HG02973 (cell line): ENCODE data around the gene GAGE12H.
"Not testable (repeated sequence)": the region's sequence is repeated elsewhere in the genome, so short reads cannot be mapped to it uniquely, and the experiment has no call there.

ENCODE experiments used
- ATAC-seq: cut with Tn5 transposase; IDR thresholded peaks from one replicate; pipeline ENCODE4 v1.9.1; 2021; ENCODE audit warnings: moderate library complexity; ENCODE audit not compliant: unreplicated experiment

The GAGE12H gene, protein sequence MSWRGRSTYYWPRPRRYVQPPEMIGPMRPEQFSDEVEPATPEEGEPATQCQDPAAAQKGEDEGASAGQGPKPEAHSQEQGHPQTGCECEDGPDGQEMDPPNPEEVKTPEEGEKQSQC

DNA sequence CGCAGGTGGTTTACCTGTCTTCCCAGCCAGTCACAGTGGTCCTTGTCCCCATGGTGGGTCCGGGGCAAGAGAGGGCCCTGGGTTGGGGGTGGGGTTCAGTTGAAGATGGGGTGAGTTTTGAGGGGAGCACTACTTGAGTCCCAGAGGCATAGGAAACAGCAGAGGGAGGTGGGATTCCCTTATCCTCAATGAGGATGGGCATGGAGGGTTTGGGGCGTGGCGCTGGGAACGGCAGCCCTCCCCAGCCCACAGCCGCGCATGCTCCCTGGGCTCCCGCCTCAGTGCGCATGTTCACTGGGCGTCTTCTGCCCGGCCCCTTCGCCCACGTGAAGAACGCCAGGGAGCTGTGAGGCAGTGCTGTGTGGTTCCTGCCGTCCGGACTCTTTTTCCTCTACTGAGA, at the start of gene GAGE12H:
Gene GAGE12H (plus strand): TSS at position 301 of the 400 bp plus-strand sequence. CDS start 1,155 bp downstream, outside the sequence.
- not testable (repeated sequence) for ATAC-seq

DNA sequence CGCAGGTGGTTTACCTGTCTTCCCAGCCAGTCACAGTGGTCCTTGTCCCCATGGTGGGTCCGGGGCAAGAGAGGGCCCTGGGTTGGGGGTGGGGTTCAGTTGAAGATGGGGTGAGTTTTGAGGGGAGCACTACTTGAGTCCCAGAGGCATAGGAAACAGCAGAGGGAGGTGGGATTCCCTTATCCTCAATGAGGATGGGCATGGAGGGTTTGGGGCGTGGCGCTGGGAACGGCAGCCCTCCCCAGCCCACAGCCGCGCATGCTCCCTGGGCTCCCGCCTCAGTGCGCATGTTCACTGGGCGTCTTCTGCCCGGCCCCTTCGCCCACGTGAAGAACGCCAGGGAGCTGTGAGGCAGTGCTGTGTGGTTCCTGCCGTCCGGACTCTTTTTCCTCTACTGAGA, 47.9 kb upstream of the GAGE12H start, which contains the start of gene GAGE12C:
Gene GAGE12C (plus strand): TSS at position 301 of the 400 bp plus-strand sequence. CDS start 1,155 bp downstream, outside the sequence.
- not testable (repeated sequence) for ATAC-seq

DNA sequence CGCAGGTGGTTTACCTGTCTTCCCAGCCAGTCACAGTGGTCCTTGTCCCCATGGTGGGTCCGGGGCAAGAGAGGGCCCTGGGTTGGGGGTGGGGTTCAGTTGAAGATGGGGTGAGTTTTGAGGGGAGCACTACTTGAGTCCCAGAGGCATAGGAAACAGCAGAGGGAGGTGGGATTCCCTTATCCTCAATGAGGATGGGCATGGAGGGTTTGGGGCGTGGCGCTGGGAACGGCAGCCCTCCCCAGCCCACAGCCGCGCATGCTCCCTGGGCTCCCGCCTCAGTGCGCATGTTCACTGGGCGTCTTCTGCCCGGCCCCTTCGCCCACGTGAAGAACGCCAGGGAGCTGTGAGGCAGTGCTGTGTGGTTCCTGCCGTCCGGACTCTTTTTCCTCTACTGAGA, 38.3 kb upstream of the GAGE12H start, which contains the start of gene GAGE12D:
Gene GAGE12D (plus strand): TSS at position 301 of the 400 bp plus-strand sequence. CDS start 1,155 bp downstream, outside the sequence.
- not testable (repeated sequence) for ATAC-seq

DNA sequence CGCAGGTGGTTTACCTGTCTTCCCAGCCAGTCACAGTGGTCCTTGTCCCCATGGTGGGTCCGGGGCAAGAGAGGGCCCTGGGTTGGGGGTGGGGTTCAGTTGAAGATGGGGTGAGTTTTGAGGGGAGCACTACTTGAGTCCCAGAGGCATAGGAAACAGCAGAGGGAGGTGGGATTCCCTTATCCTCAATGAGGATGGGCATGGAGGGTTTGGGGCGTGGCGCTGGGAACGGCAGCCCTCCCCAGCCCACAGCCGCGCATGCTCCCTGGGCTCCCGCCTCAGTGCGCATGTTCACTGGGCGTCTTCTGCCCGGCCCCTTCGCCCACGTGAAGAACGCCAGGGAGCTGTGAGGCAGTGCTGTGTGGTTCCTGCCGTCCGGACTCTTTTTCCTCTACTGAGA, 28.8 kb upstream of the GAGE12H start, which contains the start of gene GAGE12E:
Gene GAGE12E (plus strand): TSS at position 301 of the 400 bp plus-strand sequence. CDS start 1,155 bp downstream, outside the sequence.
- not testable (repeated sequence) for ATAC-seq

DNA sequence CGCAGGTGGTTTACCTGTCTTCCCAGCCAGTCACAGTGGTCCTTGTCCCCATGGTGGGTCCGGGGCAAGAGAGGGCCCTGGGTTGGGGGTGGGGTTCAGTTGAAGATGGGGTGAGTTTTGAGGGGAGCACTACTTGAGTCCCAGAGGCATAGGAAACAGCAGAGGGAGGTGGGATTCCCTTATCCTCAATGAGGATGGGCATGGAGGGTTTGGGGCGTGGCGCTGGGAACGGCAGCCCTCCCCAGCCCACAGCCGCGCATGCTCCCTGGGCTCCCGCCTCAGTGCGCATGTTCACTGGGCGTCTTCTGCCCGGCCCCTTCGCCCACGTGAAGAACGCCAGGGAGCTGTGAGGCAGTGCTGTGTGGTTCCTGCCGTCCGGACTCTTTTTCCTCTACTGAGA, 19.2 kb upstream of the GAGE12H start, which contains the start of gene GAGE12F:
Gene GAGE12F (plus strand): TSS at position 301 of the 400 bp plus-strand sequence. CDS start 1,155 bp downstream, outside the sequence.
- not testable (repeated sequence) for ATAC-seq

DNA sequence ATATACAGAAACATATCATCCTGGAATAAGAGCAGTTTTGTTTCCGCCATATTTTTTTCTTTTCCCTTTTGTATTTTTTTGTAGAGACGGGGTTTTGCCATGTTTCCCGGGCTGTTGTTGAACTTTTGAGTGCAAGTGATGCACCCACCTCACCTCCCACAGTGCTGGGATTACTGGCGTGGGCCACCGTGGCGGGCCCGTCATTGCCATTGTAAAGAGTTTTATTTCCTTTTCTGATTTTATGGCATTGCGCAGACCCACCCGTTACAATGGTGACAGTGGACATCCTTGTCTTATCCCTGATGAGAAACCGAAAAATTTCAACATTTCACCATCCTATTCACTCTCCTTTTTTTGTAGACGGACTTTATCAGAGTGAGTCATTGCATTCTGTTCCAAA, 11.0 kb upstream of the GAGE12H start:
- not testable (repeated sequence) for ATAC-seq

DNA sequence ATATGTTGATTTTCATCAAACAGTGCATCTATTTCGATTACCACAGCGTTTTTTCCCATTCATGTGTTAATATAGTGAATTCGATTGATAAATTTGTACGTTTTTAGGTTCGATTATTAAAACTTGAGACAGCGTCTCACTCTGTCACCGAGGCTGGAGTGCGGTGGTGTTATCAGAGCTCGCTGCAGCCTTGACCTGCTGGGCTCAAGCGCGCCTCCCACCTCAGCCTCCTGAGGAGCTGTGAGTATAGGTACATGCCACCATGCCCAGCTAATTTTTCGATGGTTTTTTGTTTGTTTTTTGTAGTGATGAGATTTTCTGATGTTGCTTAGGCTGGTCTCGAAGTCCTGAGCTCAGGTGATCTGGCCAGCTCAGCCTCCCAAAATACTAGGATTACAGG, 10.6 kb upstream of the GAGE12H start:
- ATAC-seq, result not testable (repeated sequence)

DNA sequence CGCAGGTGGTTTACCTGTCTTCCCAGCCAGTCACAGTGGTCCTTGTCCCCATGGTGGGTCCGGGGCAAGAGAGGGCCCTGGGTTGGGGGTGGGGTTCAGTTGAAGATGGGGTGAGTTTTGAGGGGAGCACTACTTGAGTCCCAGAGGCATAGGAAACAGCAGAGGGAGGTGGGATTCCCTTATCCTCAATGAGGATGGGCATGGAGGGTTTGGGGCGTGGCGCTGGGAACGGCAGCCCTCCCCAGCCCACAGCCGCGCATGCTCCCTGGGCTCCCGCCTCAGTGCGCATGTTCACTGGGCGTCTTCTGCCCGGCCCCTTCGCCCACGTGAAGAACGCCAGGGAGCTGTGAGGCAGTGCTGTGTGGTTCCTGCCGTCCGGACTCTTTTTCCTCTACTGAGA, 9.6 kb upstream of the GAGE12H start, which contains the start of gene GAGE12G:
Gene GAGE12G (plus strand): TSS at position 301 of the 400 bp plus-strand sequence. CDS start 1,155 bp downstream, outside the sequence.
- not testable (repeated sequence) for ATAC-seq

DNA sequence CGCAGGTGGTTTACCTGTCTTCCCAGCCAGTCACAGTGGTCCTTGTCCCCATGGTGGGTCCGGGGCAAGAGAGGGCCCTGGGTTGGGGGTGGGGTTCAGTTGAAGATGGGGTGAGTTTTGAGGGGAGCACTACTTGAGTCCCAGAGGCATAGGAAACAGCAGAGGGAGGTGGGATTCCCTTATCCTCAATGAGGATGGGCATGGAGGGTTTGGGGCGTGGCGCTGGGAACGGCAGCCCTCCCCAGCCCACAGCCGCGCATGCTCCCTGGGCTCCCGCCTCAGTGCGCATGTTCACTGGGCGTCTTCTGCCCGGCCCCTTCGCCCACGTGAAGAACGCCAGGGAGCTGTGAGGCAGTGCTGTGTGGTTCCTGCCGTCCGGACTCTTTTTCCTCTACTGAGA, 9.4 kb downstream of the GAGE12H start, which contains the start of gene GAGE2A:
Gene GAGE2A (plus strand): TSS at position 301 of the 400 bp plus-strand sequence. CDS start 1,155 bp downstream, outside the sequence.
- ATAC-seq, result not testable (repeated sequence)

DNA sequence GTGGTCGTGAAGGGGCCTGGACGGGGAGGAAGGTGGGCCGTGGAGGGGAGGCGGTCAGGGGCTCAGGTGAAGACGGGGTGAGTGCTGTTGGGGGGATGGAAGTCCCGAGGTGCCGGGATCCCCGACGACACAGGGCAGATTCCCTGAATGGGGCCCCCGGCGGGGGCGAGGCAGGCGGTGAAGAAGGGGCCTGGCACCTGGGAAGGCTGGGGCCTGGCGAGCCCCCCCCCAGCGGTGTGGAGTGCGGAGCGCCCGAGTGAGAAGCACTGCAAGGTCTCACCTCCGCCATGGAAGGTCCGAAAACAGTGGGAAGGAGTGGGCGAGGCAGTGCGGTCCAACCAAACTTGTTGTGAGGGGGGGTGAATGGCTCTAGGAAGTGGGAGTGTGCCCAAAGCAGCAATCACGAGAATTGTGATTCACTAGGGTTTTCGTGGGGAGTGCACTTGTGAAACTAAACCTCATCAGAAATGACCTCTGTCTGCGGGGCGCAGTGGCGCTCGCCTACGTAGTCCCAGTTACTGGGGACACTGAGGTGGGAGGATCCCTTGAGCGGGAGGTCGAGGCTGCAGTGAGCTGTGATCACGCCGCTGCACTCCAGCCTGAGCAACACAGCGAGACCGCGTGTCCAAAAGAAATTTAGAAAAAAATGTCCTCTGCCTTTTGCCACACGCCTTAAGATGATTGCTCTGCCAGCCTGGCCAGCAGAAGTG, 10.2 kb downstream of the GAGE12H start:
- ATAC-seq, result not testable (repeated sequence)

DNA sequence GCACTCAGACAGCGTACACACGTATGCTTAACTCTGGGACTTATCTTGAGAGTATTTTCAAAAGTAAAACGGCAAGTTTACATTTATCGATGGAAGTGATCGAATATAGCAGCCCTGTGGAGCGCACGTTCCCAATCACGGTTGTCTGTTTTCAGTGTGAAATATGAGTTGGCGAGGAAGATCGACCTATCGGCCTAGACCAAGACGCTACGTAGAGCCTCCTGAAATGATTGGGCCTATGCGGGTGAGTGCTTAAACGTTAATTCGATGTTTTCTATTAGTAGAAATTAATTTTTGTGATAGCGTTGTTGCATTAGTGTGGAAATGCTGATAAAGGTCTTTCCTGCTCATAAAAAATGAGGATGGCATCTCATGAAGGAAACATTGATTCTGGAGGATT, 10.7 kb downstream of the GAGE12H start:
- ATAC-seq, result not testable (repeated sequence)

DNA sequence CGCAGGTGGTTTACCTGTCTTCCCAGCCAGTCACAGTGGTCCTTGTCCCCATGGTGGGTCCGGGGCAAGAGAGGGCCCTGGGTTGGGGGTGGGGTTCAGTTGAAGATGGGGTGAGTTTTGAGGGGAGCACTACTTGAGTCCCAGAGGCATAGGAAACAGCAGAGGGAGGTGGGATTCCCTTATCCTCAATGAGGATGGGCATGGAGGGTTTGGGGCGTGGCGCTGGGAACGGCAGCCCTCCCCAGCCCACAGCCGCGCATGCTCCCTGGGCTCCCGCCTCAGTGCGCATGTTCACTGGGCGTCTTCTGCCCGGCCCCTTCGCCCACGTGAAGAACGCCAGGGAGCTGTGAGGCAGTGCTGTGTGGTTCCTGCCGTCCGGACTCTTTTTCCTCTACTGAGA, 19.0 kb downstream of the GAGE12H start, which contains the start of gene GAGE1:
Gene GAGE1 (plus strand): TSS at position 301 of the 400 bp plus-strand sequence. CDS start 1,155 bp downstream, outside the sequence.
- not testable (repeated sequence) for ATAC-seq

DNA sequence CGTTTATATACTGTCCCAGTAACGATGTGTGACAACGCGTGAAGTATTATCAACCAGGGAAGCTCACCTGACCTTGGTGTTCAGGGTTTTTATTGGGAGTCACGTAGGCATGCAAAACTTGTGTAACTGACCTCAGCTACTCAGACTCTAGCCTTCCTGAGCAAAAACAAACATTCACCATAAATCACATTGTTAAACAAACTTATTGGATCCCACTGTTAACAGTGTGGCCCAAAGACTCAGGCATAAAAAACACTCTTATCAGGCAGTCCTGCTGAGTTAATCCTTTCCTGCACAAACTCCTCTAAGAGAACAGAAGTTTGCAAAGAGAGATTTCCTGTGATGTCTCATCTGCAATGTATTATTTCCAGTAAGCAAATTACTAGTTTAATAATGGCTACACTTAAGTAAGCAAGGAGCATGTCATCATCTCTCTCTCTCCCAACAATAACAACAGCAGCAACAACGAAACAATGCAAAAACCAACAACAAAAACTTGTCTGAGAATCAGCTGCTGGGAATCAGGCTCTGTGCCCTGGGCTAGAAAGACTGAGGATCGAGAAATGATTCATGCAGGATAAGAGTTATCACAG, 31.1 kb downstream of the GAGE12H start:
- no peak for ATAC-seq

DNA sequence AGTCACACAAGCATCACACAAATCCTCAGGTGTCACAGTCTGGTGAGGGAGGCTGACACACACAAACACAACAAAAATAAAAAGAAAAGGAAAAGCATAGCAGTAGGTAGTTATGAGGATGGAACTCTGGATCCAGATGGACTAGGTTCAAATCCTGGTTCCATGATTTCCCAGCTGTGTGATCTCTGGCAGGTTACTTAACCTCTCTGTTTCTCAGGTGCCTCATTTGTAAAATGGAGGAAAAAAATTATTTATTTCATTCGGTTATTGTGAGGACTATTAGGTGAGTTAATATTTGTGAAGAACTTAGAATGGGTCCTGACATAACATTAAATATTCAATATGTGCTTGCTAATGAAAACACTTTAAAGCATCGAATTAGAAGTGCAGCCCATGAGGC, 38.8 kb downstream of the GAGE12H start:
- ATAC-seq, result no peak

DNA sequence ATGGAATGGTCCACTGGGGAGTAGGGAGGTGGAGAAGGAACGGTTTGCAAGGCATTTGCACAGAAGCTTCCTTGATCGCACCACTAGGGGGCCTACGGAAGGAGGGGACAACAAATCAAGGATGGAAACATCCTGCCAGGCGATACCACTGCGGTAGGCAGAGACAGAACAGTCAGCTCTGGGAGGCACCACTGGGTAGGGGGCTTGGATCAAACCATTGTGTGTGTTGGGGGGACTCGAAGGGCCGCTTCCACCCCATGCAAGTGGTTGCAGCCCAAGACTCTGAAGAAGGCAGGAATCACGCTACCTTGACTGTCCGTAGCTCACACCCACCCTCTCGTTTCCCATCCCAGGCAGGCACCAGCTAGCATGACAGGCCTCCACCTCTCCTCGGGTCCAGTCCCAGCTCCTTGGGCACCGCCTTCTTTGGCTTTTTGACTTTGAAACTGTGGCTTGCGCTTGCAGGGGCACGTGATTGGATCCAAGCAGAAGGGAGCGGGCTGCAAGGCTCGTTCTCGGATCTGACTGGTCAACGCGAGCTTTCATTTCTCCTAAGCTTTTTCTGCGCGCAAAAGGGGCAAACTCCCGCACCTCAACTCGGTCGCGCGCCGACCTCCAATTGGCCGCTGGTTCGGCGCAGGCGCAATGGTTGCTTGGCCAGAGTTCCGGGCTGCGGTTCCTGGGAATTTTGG, 47.5 kb downstream of the GAGE12H start:
- no peak for ATAC-seq
